Subcutaneous preadipocyte (primary cell): ENCODE results near the gene TAF4. TPM values are rescaled to one million over a fixed set of nuclear protein-coding genes. Genes with fewer than 3 reads are reported as not detected.

Source experiments
- small RNA-seq: library from RNA; depleted of rRNA; stranded (forward); fragments of <200 nt; gene quantifications from one replicate; pipeline ENCODE3, GENCODE V24; 2012
- total RNA-seq: library from RNA; depleted of rRNA; stranded (reverse); fragments of >200 nt; gene quantifications from 2 replicates; pipeline ENCODE4 v1.2.3, GENCODE V29; 2012

The TAF4 gene, protein sequence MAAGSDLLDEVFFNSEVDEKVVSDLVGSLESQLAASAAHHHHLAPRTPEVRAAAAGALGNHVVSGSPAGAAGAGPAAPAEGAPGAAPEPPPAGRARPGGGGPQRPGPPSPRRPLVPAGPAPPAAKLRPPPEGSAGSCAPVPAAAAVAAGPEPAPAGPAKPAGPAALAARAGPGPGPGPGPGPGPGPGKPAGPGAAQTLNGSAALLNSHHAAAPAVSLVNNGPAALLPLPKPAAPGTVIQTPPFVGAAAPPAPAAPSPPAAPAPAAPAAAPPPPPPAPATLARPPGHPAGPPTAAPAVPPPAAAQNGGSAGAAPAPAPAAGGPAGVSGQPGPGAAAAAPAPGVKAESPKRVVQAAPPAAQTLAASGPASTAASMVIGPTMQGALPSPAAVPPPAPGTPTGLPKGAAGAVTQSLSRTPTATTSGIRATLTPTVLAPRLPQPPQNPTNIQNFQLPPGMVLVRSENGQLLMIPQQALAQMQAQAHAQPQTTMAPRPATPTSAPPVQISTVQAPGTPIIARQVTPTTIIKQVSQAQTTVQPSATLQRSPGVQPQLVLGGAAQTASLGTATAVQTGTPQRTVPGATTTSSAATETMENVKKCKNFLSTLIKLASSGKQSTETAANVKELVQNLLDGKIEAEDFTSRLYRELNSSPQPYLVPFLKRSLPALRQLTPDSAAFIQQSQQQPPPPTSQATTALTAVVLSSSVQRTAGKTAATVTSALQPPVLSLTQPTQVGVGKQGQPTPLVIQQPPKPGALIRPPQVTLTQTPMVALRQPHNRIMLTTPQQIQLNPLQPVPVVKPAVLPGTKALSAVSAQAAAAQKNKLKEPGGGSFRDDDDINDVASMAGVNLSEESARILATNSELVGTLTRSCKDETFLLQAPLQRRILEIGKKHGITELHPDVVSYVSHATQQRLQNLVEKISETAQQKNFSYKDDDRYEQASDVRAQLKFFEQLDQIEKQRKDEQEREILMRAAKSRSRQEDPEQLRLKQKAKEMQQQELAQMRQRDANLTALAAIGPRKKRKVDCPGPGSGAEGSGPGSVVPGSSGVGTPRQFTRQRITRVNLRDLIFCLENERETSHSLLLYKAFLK
- 4.8 and 8.0 TPM in 2 replicates for total RNA-seq

DNA sequence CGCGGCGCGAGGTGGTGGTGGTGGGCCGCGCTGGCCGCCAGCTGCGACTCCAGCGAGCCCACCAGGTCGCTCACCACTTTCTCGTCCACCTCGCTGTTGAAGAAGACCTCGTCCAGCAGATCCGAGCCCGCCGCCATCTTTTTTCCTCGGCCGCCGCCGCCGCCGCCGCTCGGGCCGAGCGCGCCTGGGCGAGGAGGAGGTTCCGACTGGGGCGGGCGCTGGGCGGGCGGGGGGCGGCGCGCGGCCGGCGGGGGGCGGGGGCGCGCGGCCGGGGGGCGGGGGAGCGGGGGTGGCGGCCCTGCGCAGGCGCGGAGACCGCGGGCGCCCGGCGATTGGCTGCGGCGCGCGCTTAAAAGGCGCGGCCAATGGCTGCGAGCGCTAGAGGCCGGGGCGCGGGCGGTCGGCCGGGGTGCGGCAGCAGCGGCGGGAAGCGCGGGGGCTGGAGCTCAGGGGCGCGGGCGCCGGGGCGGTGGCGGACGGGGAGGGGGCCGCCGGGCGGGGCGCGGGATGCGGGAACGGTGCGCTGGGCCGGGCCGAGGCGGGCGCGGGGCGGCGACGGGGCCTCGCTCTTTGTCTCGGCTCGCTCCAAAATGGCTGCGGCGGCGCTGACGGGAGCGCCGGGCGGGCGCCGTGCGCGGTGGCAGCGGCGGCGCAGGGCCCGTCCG is at the start of gene TAF4:
TSS of gene TAF4 (minus strand) at position 208 of the 665 bp plus-strand sequence. CDS start at position 137, 71 bp downstream.

Small RNAs within 50 kb of the gene (small RNA-seq; reads per million reads assigned to genes)
- gene MIR3195 = not detected

Other genes starting within 250 kb of the TAF4 start
- 32.3 and 34.8 TPM in 2 replicates for gene LSM14B, start 56.6 kb upstream of the TAF4 start, total RNA-seq
- gene PSMA7, start 77.5 kb upstream of the TAF4 start, total RNA-seq = 283 and 322 TPM in 2 replicates
- 12.1 and 14.3 TPM in 2 replicates for gene SS18L1, start 77.9 kb upstream of the TAF4 start, total RNA-seq
- gene MTG2, start 117.1 kb upstream of the TAF4 start, total RNA-seq = 15.8 and 24.0 TPM in 2 replicates
- not detected in 2 replicates for gene HRH3, start 154.4 kb upstream of the TAF4 start, total RNA-seq
- gene OSBPL2, start 172.6 kb upstream of the TAF4 start, total RNA-seq = 14.7 and 18.6 TPM in 2 replicates
- 112 and 115 TPM in 2 replicates for gene ADRM1, start 237.1 kb upstream of the TAF4 start, total RNA-seq